AG04449 (cell line): ENCODE data around the gene ZDBF2.
"Not testable (repeated sequence)": the region's sequence is repeated elsewhere in the genome, so short reads cannot be mapped to it uniquely, and the experiment has no call there.

ENCODE experiments used
- CTCF ChIA-PET: fragments of 350-600 bp; formaldehyde crosslinking; extraction: SDS; loops from one replicate; lab custom pipeline; 2021; ENCODE audit warnings: antibody characterized with exemption; lab: Yijun Ruan, JAX
- POLR2A ChIA-PET: fragments of 400-600, 350-600 bp; formaldehyde crosslinking; extraction: SDS; loops from one replicate; lab custom pipeline; 2020; ENCODE audit warnings: antibody characterized with exemption, inconsistent platforms; lab: Yijun Ruan, JAX
- DNase-seq: peaks from one replicate; pipeline ENCODE4 v3.0.0-alpha.2; 2010; ENCODE audit warnings: low read depth, low spot score
- H3K4me3 ChIP-seq: 2 replicates; pipeline ENCODE4 v1.5.1; 2011; ENCODE audit warnings: low read depth, mild to moderate bottlenecking, control low read depth, low read length
- TF ChIP-seq, protein P1 (sequence below): IDR thresholded peaks from one replicate; pipeline ENCODE4 v1.5.1; 2011; ENCODE audit warnings: mild to moderate bottlenecking, moderate library complexity, low read length, control low read depth, inconsistent platforms; ENCODE audit not compliant: insufficient read depth; ENCODE audit errors: missing control alignments

Gene ZDBF2

GRCh38 chr2:206253125-206253776 lies 21.2 kb upstream of the ZDBF2 start:
- CTCF ChIA-PET = no interaction called here
- TF ChIP-seq, protein P1, sequence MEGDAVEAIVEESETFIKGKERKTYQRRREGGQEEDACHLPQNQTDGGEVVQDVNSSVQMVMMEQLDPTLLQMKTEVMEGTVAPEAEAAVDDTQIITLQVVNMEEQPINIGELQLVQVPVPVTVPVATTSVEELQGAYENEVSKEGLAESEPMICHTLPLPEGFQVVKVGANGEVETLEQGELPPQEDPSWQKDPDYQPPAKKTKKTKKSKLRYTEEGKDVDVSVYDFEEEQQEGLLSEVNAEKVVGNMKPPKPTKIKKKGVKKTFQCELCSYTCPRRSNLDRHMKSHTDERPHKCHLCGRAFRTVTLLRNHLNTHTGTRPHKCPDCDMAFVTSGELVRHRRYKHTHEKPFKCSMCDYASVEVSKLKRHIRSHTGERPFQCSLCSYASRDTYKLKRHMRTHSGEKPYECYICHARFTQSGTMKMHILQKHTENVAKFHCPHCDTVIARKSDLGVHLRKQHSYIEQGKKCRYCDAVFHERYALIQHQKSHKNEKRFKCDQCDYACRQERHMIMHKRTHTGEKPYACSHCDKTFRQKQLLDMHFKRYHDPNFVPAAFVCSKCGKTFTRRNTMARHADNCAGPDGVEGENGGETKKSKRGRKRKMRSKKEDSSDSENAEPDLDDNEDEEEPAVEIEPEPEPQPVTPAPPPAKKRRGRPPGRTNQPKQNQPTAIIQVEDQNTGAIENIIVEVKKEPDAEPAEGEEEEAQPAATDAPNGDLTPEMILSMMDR = no peak
- no peak for DNase-seq
- H3K4me3 ChIP-seq = no peak overlapping the region
- POLR2A ChIA-PET = no interaction called here

DNA sequence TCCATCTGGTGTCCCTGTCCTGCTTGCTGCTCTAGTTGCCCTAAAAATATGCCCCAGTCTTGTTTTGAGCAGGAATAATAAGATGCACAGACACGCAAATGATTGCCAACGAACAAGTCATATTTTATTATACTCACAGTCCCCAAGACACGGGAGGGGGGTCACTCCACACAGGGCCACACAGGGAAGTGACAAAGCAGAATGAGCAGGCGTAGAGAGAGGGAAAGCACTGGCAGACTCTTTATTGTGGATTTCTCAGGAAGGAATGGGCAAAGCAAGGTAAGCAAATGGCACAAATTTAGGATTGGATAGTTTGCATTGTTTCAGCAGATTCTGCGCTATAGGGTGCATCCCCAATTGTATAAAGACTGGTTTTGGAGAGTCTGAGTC lies 20.7 kb upstream of the ZDBF2 start:
- DNase-seq = no peak
- TF ChIP-seq, protein P1 = no peak
- ChIA-PET POLR2A (no interaction called here), CTCF (no interaction called here)
- no peak overlapping the region for H3K4me3 ChIP-seq

DNA sequence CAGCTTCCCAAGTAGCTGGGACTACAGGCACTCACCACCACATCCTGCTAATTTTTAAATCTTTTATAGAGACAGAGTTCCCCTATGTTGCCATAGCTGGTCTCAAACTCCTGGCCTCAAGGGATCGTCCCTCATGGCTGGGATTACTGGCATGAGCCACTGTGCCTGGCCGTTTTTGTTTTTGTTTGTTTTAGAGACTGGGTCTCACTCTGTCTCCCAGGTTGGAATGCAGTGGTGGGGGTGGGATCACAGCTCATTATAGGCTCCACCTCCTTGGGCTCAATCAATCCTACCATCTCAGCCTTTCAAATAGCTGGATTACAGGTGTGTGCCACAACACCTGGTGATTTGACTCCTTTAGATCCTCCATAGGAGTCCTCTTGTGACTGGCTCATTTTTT lies 19.5 kb upstream of the ZDBF2 start:
- TF ChIP-seq, protein P1 = no peak
- no peak for DNase-seq
- no peak overlapping the region for H3K4me3 ChIP-seq
- ChIA-PET POLR2A (no interaction called here), CTCF (no interaction called here)

DNA sequence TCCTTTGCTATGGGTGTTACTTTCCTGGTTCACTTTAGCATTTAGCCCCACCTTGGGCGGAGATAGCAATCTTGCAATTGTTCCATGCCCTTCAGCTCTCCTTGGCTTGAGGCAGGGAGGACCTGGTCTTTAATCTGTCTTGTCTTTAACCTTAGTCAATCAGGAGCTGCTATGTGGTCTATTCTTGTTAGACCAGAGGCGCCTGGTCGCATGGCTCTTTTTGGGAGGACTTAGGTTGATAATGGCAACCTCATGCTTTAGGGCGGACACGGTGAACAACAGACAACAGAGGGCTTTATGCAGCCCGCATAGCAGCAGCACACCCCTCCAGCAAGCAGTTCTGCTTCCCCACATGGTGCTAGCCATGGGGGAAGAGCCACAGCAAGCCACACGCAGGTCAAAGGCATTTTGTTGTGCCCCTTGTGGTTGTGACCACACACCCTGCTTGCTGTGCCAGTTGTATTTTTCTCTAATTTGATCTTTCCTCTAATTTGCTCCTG lies 17.7 kb upstream of the ZDBF2 start:
- no peak overlapping the region for H3K4me3 ChIP-seq
- no peak for DNase-seq
- TF ChIP-seq, protein P1 = no peak
- ChIA-PET POLR2A (no interaction called here), CTCF (interaction anchor here (1.7 kb wide), 1 partner anchor 92 kb away, joined by 7 read pairs; no protein-coding TSS in a partner anchor)

DNA sequence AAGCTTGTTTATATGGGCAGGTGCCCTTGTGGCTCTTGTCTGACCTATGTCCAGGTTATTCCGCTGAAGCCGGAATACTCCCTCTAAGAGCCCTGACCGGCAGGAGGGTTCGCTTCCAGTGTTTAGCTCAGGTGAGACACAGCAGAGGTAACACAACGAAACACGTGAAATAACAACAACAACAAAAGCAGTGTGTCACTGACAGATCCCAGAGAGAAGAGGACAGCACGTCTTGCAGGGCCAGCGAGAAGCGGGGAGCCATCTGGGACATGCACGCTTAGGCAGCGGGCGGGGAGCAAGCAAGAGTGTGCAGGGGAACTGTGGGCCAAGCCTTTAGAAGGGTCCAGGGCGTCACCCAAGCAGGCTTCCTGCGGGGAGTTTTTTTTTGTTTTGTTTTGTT lies 17.1 kb upstream of the ZDBF2 start:
- CTCF ChIA-PET = no interaction called here
- POLR2A ChIA-PET = no interaction called here
- TF ChIP-seq, protein P1 = no peak
- no peak for DNase-seq
- no peak overlapping the region for H3K4me3 ChIP-seq

GRCh38 chr2:206257861-206258260 lies 16.6 kb upstream of the ZDBF2 start:
- TF ChIP-seq, protein P1 = no peak
- no peak overlapping the region for H3K4me3 ChIP-seq
- CTCF ChIA-PET = no interaction called here
- POLR2A ChIA-PET = no interaction called here
- no peak for DNase-seq

GRCh38 chr2:206258615-206259014 lies 15.8 kb upstream of the ZDBF2 start:
- H3K4me3 ChIP-seq, POLR2A ChIA-PET, DNase-seq: not testable (repeated sequence)
- CTCF ChIA-PET = interaction anchor here (1.5 kb wide), 1 partner anchor 95 kb away, joined by 12 read pairs; no protein-coding TSS in a partner anchor
